OCI-LY3 (cell line): ENCODE data around the gene GNG12.

ENCODE experiments used
- EZH2phosphoT487 ChIP-seq: fragments of 200-600 bp; shearing (Covaris generic); IDR thresholded peaks from 2 replicates; pipeline ENCODE4 v1.6.1; 2018; ENCODE audit warnings: antibody characterized with exemption, mixed run types, low read depth
- TF ChIP-seq, protein P1 (sequence below): fragments of 200-600, 300-600 bp; sonication (generic); IDR thresholded peaks from 2 replicates; pipeline ENCODE4 v1.5.1; 2014; ENCODE audit warnings: antibody characterized with exemption, low read length, low read depth

DNA sequence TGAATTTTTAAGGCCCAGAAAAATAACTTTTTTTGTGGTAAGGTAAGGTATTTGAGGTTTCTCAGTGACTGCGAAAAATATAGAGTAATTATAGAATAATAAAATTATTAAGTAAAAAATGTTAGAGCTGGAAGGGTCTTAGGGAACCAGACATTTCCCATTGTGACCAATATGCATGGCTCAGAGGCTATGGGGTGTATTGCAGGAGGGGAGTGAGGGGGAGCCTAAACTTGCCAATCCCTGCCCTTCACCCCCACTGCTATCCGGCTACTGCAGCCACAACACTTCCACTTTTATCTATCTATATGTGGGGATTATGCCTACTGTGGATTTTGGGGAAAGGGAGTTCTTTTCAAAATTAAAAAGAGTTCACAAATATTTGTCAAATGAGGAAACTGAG, 155.9 kb downstream of the GNG12 start:
- TF ChIP-seq, protein P1, sequence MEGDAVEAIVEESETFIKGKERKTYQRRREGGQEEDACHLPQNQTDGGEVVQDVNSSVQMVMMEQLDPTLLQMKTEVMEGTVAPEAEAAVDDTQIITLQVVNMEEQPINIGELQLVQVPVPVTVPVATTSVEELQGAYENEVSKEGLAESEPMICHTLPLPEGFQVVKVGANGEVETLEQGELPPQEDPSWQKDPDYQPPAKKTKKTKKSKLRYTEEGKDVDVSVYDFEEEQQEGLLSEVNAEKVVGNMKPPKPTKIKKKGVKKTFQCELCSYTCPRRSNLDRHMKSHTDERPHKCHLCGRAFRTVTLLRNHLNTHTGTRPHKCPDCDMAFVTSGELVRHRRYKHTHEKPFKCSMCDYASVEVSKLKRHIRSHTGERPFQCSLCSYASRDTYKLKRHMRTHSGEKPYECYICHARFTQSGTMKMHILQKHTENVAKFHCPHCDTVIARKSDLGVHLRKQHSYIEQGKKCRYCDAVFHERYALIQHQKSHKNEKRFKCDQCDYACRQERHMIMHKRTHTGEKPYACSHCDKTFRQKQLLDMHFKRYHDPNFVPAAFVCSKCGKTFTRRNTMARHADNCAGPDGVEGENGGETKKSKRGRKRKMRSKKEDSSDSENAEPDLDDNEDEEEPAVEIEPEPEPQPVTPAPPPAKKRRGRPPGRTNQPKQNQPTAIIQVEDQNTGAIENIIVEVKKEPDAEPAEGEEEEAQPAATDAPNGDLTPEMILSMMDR: no peak
- no peak for TF ChIP-seq EZH2phosphoT487
